Ectodermal cell (in vitro differentiated cells): ENCODE results near the gene SLC6A6. TPM values are rescaled to one million over a fixed set of nuclear protein-coding genes. Genes with fewer than 3 reads are reported as not detected.

Source experiments
- H3K27ac ChIP-seq: 2 replicates; pipeline ENCODE4 v1.7.0; 2013; ENCODE audit warnings: mild to moderate bottlenecking, low read depth, low read length; ENCODE audit not compliant: insufficient read depth, poor library complexity, severe bottlenecking
- H3K27me3 ChIP-seq: 2 replicates; pipeline ENCODE4 v1.7.0; 2013; ENCODE audit warnings: mild to moderate bottlenecking, low read length; ENCODE audit not compliant: insufficient read depth, control insufficient read depth, poor library complexity, severe bottlenecking
- H3K36me3 ChIP-seq: one replicate; pipeline ENCODE4 v1.7.0; 2013; ENCODE audit warnings: low read length; ENCODE audit not compliant: control insufficient read depth, insufficient read depth
- H3K4me1 ChIP-seq: one replicate; pipeline ENCODE4 v1.7.0; 2013; ENCODE audit warnings: low read length; ENCODE audit not compliant: control insufficient read depth, insufficient read depth
- H3K4me3 ChIP-seq: 2 replicates; pipeline ENCODE4 v1.7.0; 2013; ENCODE audit warnings: low read depth, low read length, control low read depth; ENCODE audit not compliant: insufficient read depth
- H3K9me3 ChIP-seq: 2 replicates; pipeline ENCODE4 v1.7.0; 2013; ENCODE audit warnings: mild to moderate bottlenecking, low read length, moderate library complexity; ENCODE audit not compliant: control insufficient read depth
- WGBS, 2 experiments: methylation state at CpG; one replicate each; pipeline ENCODE4 v1.1.7; 2013; ENCODE audit warnings: missing lambda C conversion rate in 2 of 2; 5-methylcytosine and 5-hydroxymethylcytosine counted together
- polyA plus RNA-seq, 4 experiments: library from polyadenylated mRNA; stranded (reverse); fragments of 50-300 nt; gene quantifications; one replicate each; pipeline ENCODE4 v1.2.3, GENCODE V29; 2013

Gene SLC6A6
- polyA plus RNA-seq (2013, experiment 1 of 4), result 33.5 TPM
- polyA plus RNA-seq (2013, experiment 2 of 4), result 33.2 TPM
- polyA plus RNA-seq (2013, experiment 3 of 4), result 25.3 TPM
- polyA plus RNA-seq (2013, experiment 4 of 4), result 26.1 TPM

- H3K27ac ChIP-seq, result peak within 1 kb of the TSS; percentile 61
- H3K4me1 ChIP-seq, result peaks cover 12% of the 10 kb centered on the region
- no peaks in the 10 kb centered on the region for H3K9me3 ChIP-seq
- H3K27me3 ChIP-seq, result peaks cover 3% of the 10 kb centered on the region
- H3K4me3 ChIP-seq, result peak within 1 kb of the TSS; percentile 89
- H3K36me3 ChIP-seq, result no peaks in the 10 kb centered on the region
- WGBS, 2 experiments, result 0 to 1% methylated on average over 59 of the region's 59 CpGs
Measured at GRCh38 chr3:14402304-14402811, at the start of gene SLC6A6. Gene SLC6A6, plus strand, starts transcription at chr3:14402606. Its CDS starts 41,029 bp downstream, at chr3:14443635.

- 17 to 42% methylated on average over 1 of the region's 1 CpG for WGBS, 2 experiments
- Histone ChIP-seq H3K4me3 (no peak overlapping the region), H3K9me3 (no peaks in the 10 kb centered on the region)
Measured at GRCh38 chr3:14353502-14353901, 48.9 kb upstream of the SLC6A6 start.

GRCh38 chr3:14357463-14357862 lies 44.9 kb upstream of the SLC6A6 start:
- H3K27me3 ChIP-seq, result no peaks in the 10 kb centered on the region
- 84 to 94% methylated on average over 1 of the region's 1 CpG for WGBS, 2 experiments
- no peaks in the 10 kb centered on the region for H3K9me3 ChIP-seq
- peaks cover 6% of the 10 kb centered on the region for H3K4me1 ChIP-seq
- H3K4me3 ChIP-seq, result no peak overlapping the region
- H3K36me3 ChIP-seq, result no peaks in the 10 kb centered on the region
- H3K27ac ChIP-seq, result no peak overlapping the region

More at GRCh38 chr3:14353502-14353901, 48.9 kb upstream of the SLC6A6 start:
- H3K36me3 ChIP-seq, result no peaks in the 10 kb centered on the region
- H3K27ac ChIP-seq, result no peak overlapping the region
- peaks cover 6% of the 10 kb centered on the region for H3K4me1 ChIP-seq
- no peaks in the 10 kb centered on the region for H3K27me3 ChIP-seq

- 73 to 76% methylated on average over 26 of the region's 26 CpGs for WGBS, 2 experiments
- H3K4me1 ChIP-seq, result peaks cover 6% of the 10 kb centered on the region
- H3K36me3 ChIP-seq, result no peaks in the 10 kb centered on the region
- H3K9me3 ChIP-seq, result no peaks in the 10 kb centered on the region
- H3K4me3 ChIP-seq, result no peak overlapping the region
- no peaks in the 10 kb centered on the region for H3K27me3 ChIP-seq
- H3K27ac ChIP-seq, result no peak overlapping the region
Measured at GRCh38 chr3:14358426-14359211, 43.8 kb upstream of the SLC6A6 start.

GRCh38 chr3:14359348-14359747 lies 43.1 kb upstream of the SLC6A6 start:
- no peak overlapping the region for H3K4me3 ChIP-seq
- no peaks in the 10 kb centered on the region for H3K4me1 ChIP-seq
- WGBS, 2 experiments, result 95% methylated on average over 3 of the region's 3 CpGs
- no peaks in the 10 kb centered on the region for H3K27me3 ChIP-seq
- H3K9me3 ChIP-seq, result no peaks in the 10 kb centered on the region
- H3K36me3 ChIP-seq, result no peaks in the 10 kb centered on the region
- H3K27ac ChIP-seq, result no peak overlapping the region

- 88 to 91% methylated on average over 14 of the region's 14 CpGs for WGBS, 2 experiments
- no peak overlapping the region for H3K27ac ChIP-seq
- no peak overlapping the region for H3K4me3 ChIP-seq
Measured at GRCh38 chr3:14360123-14360881, 42.1 kb upstream of the SLC6A6 start.

GRCh38 chr3:14361068-14361677 lies 41.2 kb upstream of the SLC6A6 start:
- WGBS, 2 experiments, result 82 to 86% methylated on average over 8 of the region's 8 CpGs
- H3K27ac ChIP-seq, result no peak overlapping the region
- no peak overlapping the region for H3K4me3 ChIP-seq
- no peaks in the 10 kb centered on the region for H3K4me1 ChIP-seq
- no peaks in the 10 kb centered on the region for H3K27me3 ChIP-seq
- H3K9me3 ChIP-seq, result no peaks in the 10 kb centered on the region
- H3K36me3 ChIP-seq, result no peaks in the 10 kb centered on the region

More at GRCh38 chr3:14360123-14360881, 42.1 kb upstream of the SLC6A6 start:
- no peaks in the 10 kb centered on the region for H3K27me3 ChIP-seq
- no peaks in the 10 kb centered on the region for H3K36me3 ChIP-seq
- H3K4me1 ChIP-seq, result no peaks in the 10 kb centered on the region
- no peaks in the 10 kb centered on the region for H3K9me3 ChIP-seq

- 93% methylated on average over 3 of the region's 3 CpGs for WGBS, 2 experiments
- Histone ChIP-seq H3K4me1 (peaks cover 10% of the 10 kb centered on the region), H3K27me3 (no peaks in the 10 kb centered on the region), H3K4me3 (no peak overlapping the region), H3K36me3 (no peaks in the 10 kb centered on the region), H3K9me3 (no peaks in the 10 kb centered on the region), H3K27ac (no peak overlapping the region)
Measured at GRCh38 chr3:14362890-14363289, 39.5 kb upstream of the SLC6A6 start.

GRCh38 chr3:14363379-14363778 lies 39.0 kb upstream of the SLC6A6 start:
- 91 to 95% methylated on average over 3 of the region's 3 CpGs for WGBS, 2 experiments
- Histone ChIP-seq H3K9me3 (no peaks in the 10 kb centered on the region), H3K4me1 (peaks cover 10% of the 10 kb centered on the region), H3K4me3 (no peak overlapping the region), H3K36me3 (no peaks in the 10 kb centered on the region), H3K27me3 (no peaks in the 10 kb centered on the region), H3K27ac (no peak overlapping the region)
